Psoas muscle (tissue), 8 donors: ENCODE measurements around the gene TPPP3. TPM values are rescaled to one million over a fixed set of nuclear protein-coding genes. Genes with fewer than 3 reads are reported as not detected.

Experiments
- ATAC-seq, 4 donors: fragments of 200-7000 bp; cut with Tn5 transposase; one replicate each; pipeline ENCODE4 v1.9.1; 2020; ENCODE audit warnings: moderate library complexity in 3 of 4, mild to moderate bottlenecking in 2 of 4
- DNase-seq, 2 donors: peaks; one replicate each; pipeline ENCODE4 v3.0.0-alpha.2; 2020
- H3K27ac ChIP-seq: fragments of 200-600 bp; one replicate; pipeline ENCODE4 v1.8.0; 2022
- H3K27me3 ChIP-seq, 3 donors: fragments of 200-600 bp in 1 of 3; one replicate each; pipeline versions ENCODE4 v1.6.1 to v1.8.0; 2013 to 2022; ENCODE audit warnings: low read length in 2 of 3, mild to moderate bottlenecking in 2 of 3, moderate library complexity in 1 of 3; ENCODE audit not compliant: insufficient read depth in 3 of 3
- H3K36me3 ChIP-seq, 2 donors: fragments of 200-600 bp in 1 of 2; one replicate each; pipeline versions ENCODE4 v1.6.1 to v1.8.0; 2013 to 2022; ENCODE audit warnings: low read depth in 1 of 2, mild to moderate bottlenecking in 1 of 2, moderate library complexity in 1 of 2; ENCODE audit not compliant: insufficient read depth in 1 of 2
- H3K4me1 ChIP-seq: fragments of 200-600 bp; one replicate; pipeline ENCODE4 v1.8.0; 2022
- H3K4me3 ChIP-seq: fragments of 200-600 bp; one replicate; pipeline ENCODE4 v1.8.0; 2022; ENCODE audit warnings: mild to moderate bottlenecking
- H3K9me3 ChIP-seq: fragments of 200-600 bp; one replicate; pipeline ENCODE4 v1.8.0; 2022
- CTCF ChIP-seq: fragments of 200-600 bp; IDR thresholded peaks from one replicate; pipeline ENCODE4 v1.8.0; 2022; ENCODE audit warnings: antibody characterized with exemption
- WGBS, 3 donors: extraction: QIAGEN DNeasy Blood & Tissue Kit; methylation state at CpG; one replicate each; pipeline versions ENCODE4 v1.1.6 to v1.1.7; 2013; 5-methylcytosine and 5-hydroxymethylcytosine counted together
- intact Hi-C, 2 donors: fragments of 100-400 bp; cut with DNase I; formaldehyde crosslinking; loops; one replicate each; pipeline versions ENCODE4 v1.11.0 to v1.14.2; 2022
- polyA plus RNA-seq, 3 donors: library from polyadenylated mRNA; stranded (reverse); fragments of 200-250 nt; gene quantifications; one replicate each; pipeline ENCODE4 v1.2.3, GENCODE V29; 2013
- total RNA-seq, 4 donors: library from RNA; stranded (reverse); fragmentation: NEBNext Ultra II Directional in 2 of 4; extraction: Animal tissue kit (Norgen Biotek cat#: 25700) in 2 of 4; gene quantifications; one replicate each; pipeline versions ENCODE4 v1.2.1 to v1.2.4, GENCODE V29; 2021 to 2023
- donor health status: healthy with polysubstance abuse.
- donor health status: DM: no; HTN: no; CAD: no; lungs with moderate emphysema.
- donor health status: Bipolar disorder and iron deficiency.
- donor health status: healthy.
- donor health status: DM: yes; HTN: yes; CAD: no.
- donor health status: DM: no; HTN: no; CAD: no.
- donor health status: DM: no; HTN: no; CAD: no.
- donor health status: DM: yes; HTN: yes; CAD: no.

Gene TPPP3
- total and polyA plus RNA-seq, 7 donors = 5.3 to 36.4 (median 21.4) TPM

GRCh38 chr16:67404740-67405226 is 11.5 kb upstream of the TPPP3 start:
- no peak for TF ChIP-seq CTCF
- WGBS, 3 donors = 95 to 99% (median 99%) methylated on average over 5 of the region's 5 CpGs
- Histone ChIP-seq H3K27me3 (no peaks in the 10 kb centered on the region), H3K27ac (no peak overlapping the region), H3K9me3 (no peaks in the 10 kb centered on the region), H3K36me3 (no peaks in the 10 kb centered on the region), H3K4me1 (peaks cover 31% of the 10 kb centered on the region), H3K4me3 (no peak overlapping the region)
- DNase-seq = no peak
- intact Hi-C loops = no loop called here
- no peak for ATAC-seq

DNA sequence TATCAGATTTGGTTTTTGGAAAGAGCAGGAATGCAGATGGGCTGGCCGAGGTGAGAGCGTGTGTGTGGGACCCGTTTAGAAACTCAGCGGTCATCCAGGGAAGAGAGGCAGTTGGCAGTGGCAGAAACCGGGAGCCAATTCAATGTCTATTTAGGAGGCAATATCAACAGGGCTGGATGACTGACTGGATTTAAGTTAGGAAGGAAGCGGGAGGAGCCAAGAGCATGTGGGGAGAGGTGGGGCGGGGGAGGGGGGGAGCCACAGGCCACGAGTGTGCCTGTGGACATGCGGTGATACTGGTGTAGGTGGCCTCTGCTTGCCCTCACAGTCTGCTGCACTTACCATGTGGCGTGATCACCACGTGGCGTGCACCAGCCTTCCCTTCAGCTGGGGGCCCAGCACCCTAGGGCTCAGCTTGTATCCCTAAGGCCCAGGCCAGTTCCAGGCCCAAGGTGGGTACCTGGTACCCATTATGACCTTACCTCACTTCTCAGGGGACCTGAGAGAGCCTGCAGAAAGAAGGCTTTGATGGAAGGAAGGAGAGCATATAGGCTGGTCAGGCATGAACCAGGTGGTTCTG is 10.8 kb upstream of the TPPP3 start:
- intact Hi-C loops = no loop called here
- H3K4me1 ChIP-seq = peaks cover 37% of the 10 kb centered on the region

DNA sequence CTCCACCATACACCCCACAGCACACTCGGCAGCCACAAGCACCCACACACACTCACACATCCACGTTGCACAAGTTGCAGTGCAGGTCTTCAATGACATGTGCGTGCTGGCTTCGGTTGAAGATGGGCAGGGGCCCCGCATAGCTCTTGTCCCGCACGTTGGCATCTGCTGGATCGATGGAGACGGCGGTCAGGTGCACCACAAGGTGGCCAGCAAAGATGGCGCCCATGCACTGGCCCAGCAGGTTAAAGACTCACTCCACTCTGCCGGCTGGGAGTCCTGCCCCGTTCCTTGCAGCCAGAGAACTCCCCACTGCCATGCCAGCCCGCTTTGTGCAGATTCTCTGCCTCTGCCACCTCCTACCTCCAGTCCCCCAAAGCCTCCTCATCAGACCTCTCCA is 7.6 kb upstream of the TPPP3 start:
- Histone ChIP-seq H3K4me3 (no peak overlapping the region), H3K4me1 (peaks cover 30% of the 10 kb centered on the region), H3K36me3 (no peaks in the 10 kb centered on the region), H3K27me3 (no peaks in the 10 kb centered on the region), H3K27ac (no peak overlapping the region), H3K9me3 (no peaks in the 10 kb centered on the region)
- DNase-seq (peak in 1 of 2 donors; percentile 49), ATAC-seq (no peak)
- no peak for TF ChIP-seq CTCF
- intact Hi-C loops = no loop called here
- 96 to 98% (median 97%) methylated on average over 14 of the region's 14 CpGs for WGBS, 3 donors

More for the DNA sequence above, 10.8 kb upstream of the TPPP3 start:
- Histone ChIP-seq H3K9me3 (no peaks in the 10 kb centered on the region), H3K4me3 (no peak overlapping the region), H3K27ac (no peak overlapping the region), H3K27me3 (no peaks in the 10 kb centered on the region), H3K36me3 (no peaks in the 10 kb centered on the region)
- WGBS, 3 donors = 79 to 82% (median 81%) methylated on average over 11 to 12 of the region's 12 CpGs
- peak in 1 of 4 donors; percentile 1 for ATAC-seq
- TF ChIP-seq CTCF = no peak
- DNase-seq = peak in 1 of 2 donors; percentile 39

- Histone ChIP-seq H3K9me3 (no peaks in the 10 kb centered on the region), H3K4me1 (peaks cover 28% of the 10 kb centered on the region), H3K27ac (no peak overlapping the region), H3K27me3 (no peaks in the 10 kb centered on the region), H3K36me3 (no peaks in the 10 kb centered on the region), H3K4me3 (no peak overlapping the region)
- no peak for TF ChIP-seq CTCF
- ATAC-seq (peak; percentile 45 to 70 (median 61)), DNase-seq (peak; percentile 41 to 67)
- intact Hi-C loops = no loop called here
- 56 to 57% (median 57%) methylated on average over 19 of the region's 19 CpGs for WGBS, 3 donors
Observed at GRCh38 chr16:67399749-67400704, 6.7 kb upstream of the TPPP3 start.
